CD4-positive, alpha-beta T cell treated with Interleukin-2 at 100 ng/mL for 4 hours (primary cell): Measurements from ENCODE around the gene LRP5.
A peak's percentile ranks its signal among the peaks of the same experiment; 100 is the strongest.
"Not testable (repeated sequence)": the region's sequence is repeated elsewhere in the genome, so short reads cannot be mapped to it uniquely, and the experiment has no call there.

Experiments used
- DNase-seq: peaks from one replicate; pipeline ENCODE4 v3.0.0-alpha.2; 2020; ENCODE audit warnings: low spot score

The LRP5 gene

GRCh38 chr11:68282141-68282860 lies 30.1 kb upstream of the LRP5 start:
- peak; percentile 42 for DNase-seq

GRCh38 chr11:68282861-68283230 lies 29.5 kb upstream of the LRP5 start:
- DNase-seq = no peak

- not testable (repeated sequence) for DNase-seq
Observed at GRCh38 chr11:68284588-68284987, 27.8 kb upstream of the LRP5 start.

GRCh38 chr11:68287419-68287818 lies 25.0 kb upstream of the LRP5 start:
- no peak for DNase-seq

- DNase-seq = no peak
Observed at GRCh38 chr11:68289456-68289855, 22.9 kb upstream of the LRP5 start.

GRCh38 chr11:68293708-68294107 lies 18.7 kb upstream of the LRP5 start:
- DNase-seq = no peak

GRCh38 chr11:68295271-68295670 lies 17.1 kb upstream of the LRP5 start:
- DNase-seq = no peak

GRCh38 chr11:68295940-68296339 lies 16.5 kb upstream of the LRP5 start:
- DNase-seq = no peak

- no peak for DNase-seq
Observed at GRCh38 chr11:68296344-68297051, 15.9 kb upstream of the LRP5 start.

GRCh38 chr11:68297052-68297378 lies 15.4 kb upstream of the LRP5 start:
- DNase-seq = no peak

- no peak for DNase-seq
Observed at GRCh38 chr11:68297494-68297811, 14.9 kb upstream of the LRP5 start.

- peak; percentile 72 for DNase-seq
Observed at GRCh38 chr11:68297812-68298658, 14.4 kb upstream of the LRP5 start.

- no peak for DNase-seq
Observed at GRCh38 chr11:68298659-68299516, 13.5 kb upstream of the LRP5 start.

GRCh38 chr11:68299517-68299879 lies 12.9 kb upstream of the LRP5 start:
- not testable (repeated sequence) for DNase-seq

- no peak for DNase-seq
Observed at GRCh38 chr11:68300076-68300830, 12.1 kb upstream of the LRP5 start.

GRCh38 chr11:68302256-68302655 lies 10.1 kb upstream of the LRP5 start:
- DNase-seq = no peak

- no peak for DNase-seq
Observed at GRCh38 chr11:68302670-68303069, 9.7 kb upstream of the LRP5 start.

GRCh38 chr11:68303083-68303482 lies 9.3 kb upstream of the LRP5 start:
- no peak for DNase-seq

- DNase-seq = no peak
Observed at GRCh38 chr11:68303982-68304780, 8.2 kb upstream of the LRP5 start.

GRCh38 chr11:68306636-68307035 lies 5.8 kb upstream of the LRP5 start:
- DNase-seq = no peak

GRCh38 chr11:68308068-68308467 lies 4.3 kb upstream of the LRP5 start:
- DNase-seq = no peak
